GM12878 (cell line): Measurements from ENCODE around the gene KCNJ16. TPM values are rescaled to one million over a fixed set of nuclear protein-coding genes. Genes with fewer than 3 reads are reported as not detected.

Experiments used
- ATAC-seq: fragments of 200-7000 bp; cut with Tn5 transposase; 3 replicates; pipeline ENCODE4 v1.9.1; 2020; ENCODE audit warnings: mild to moderate bottlenecking, moderate library complexity
- BruUV-seq: library from RNA; stranded (reverse); fragments of 400-500 nt; replicated peaks from 2 replicates; lab custom pipeline; 2021; lab: Mats Ljungman, UMichigan
- CTCF ChIA-PET: fragments of 300-600 bp; sonication (Branson Sonifier 250); formaldehyde crosslinking; extraction: SDS; loops from one replicate; lab custom pipeline; 2021; ENCODE audit warnings: inconsistent platforms; lab: Yijun Ruan, JAX
- POLR2A ChIA-PET: fragments of 350-600 bp; formaldehyde crosslinking; extraction: SDS; loops from one replicate; lab custom pipeline; 2021; ENCODE audit warnings: inconsistent platforms; lab: Charles Lee
- RAD21 ChIA-PET: fragments of 300-600 bp; sonication (Branson Sonifier 250); formaldehyde crosslinking; loops from one replicate; lab custom pipeline; 2023; ENCODE audit warnings: antibody characterized with exemption; ENCODE audit not compliant: unreplicated experiment; lab: Charles Lee
- SMC1A ChIA-PET: fragments of 300-600 bp; sonication (Branson Sonifier 250); formaldehyde crosslinking; loops from one replicate; lab custom pipeline; 2023; ENCODE audit not compliant: unreplicated experiment, uncharacterized antibody; lab: Charles Lee
- DNase-seq: peaks from one replicate; pipeline ENCODE4 v3.0.0-alpha.2; 2011; ENCODE audit warnings: low read depth, low spot score
- FAIRE-seq: peaks from 3 replicates; lab custom pipeline; 2011; peaks lifted over from hg19 to GRCh38; lab: Jason Lieb, UNC
- H2AFZ ChIP-seq: 2 replicates; pipeline ENCODE4 v1.6.0; 2011; ENCODE audit warnings: low read depth, low read length, control low read depth; ENCODE audit not compliant: control insufficient read depth
- H3K27ac ChIP-seq: 2 replicates; pipeline ENCODE4 v1.5.1; 2011; ENCODE audit warnings: control low read depth; ENCODE audit not compliant: control insufficient read depth, insufficient read depth
- H3K27me3 ChIP-seq, 2 experiments: replicated peaks in 1 of 2; 2 replicates each; pipeline versions ENCODE4 v1.6.0 to v1.6.1; 2011; ENCODE audit warnings: low read length in 1 of 2; ENCODE audit not compliant: control insufficient read depth in 2 of 2, insufficient read depth in 2 of 2
- H3K36me3 ChIP-seq, 2 experiments: 2 replicates each; pipeline ENCODE4 v1.5.1; 2011; ENCODE audit warnings: low read length in 1 of 2; ENCODE audit not compliant: control insufficient read depth in 2 of 2, insufficient read depth in 2 of 2
- H3K4me1 ChIP-seq: 2 replicates; pipeline ENCODE4 v1.6.1; 2011; ENCODE audit warnings: mild to moderate bottlenecking, low read length, moderate library complexity, mixed read lengths; ENCODE audit not compliant: control insufficient read depth, insufficient read depth
- H3K4me2 ChIP-seq: 2 replicates; pipeline ENCODE4 v1.6.0; 2011; ENCODE audit warnings: control low read depth; ENCODE audit not compliant: control insufficient read depth, insufficient read depth
- H3K4me3 ChIP-seq: fragments of 200-600 bp; sonication (generic); 2 replicates; pipeline ENCODE4 v1.5.1; 2016
- H3K79me2 ChIP-seq: 2 replicates; pipeline ENCODE4 v1.6.0; 2011; ENCODE audit warnings: low read length; ENCODE audit not compliant: control insufficient read depth, insufficient read depth
- H3K9ac ChIP-seq: 2 replicates; pipeline ENCODE4 v1.8.0; 2011; ENCODE audit warnings: low read length, control low read depth, mixed read lengths; ENCODE audit not compliant: control insufficient read depth, insufficient read depth
- H3K9me3 ChIP-seq: replicated peaks from 3 replicates; pipeline ENCODE4 v1.5.1; 2011; ENCODE audit warnings: mild to moderate bottlenecking, low read length; ENCODE audit not compliant: control insufficient read depth, insufficient read depth
- H4K20me1 ChIP-seq: 2 replicates; pipeline ENCODE4 v1.6.0; 2011; ENCODE audit not compliant: control insufficient read depth, insufficient read depth
- BMI1 ChIP-seq: fragments of 450-650 bp; IDR thresholded peaks from 2 replicates; pipeline ENCODE4 v1.6.1; 2016; ENCODE audit warnings: mild to moderate bottlenecking, moderate library complexity, borderline replicate concordance
- CBX5 ChIP-seq: sonication (generic); IDR thresholded peaks from 2 replicates; pipeline ENCODE4 v1.6.1; 2016; ENCODE audit warnings: low read depth, moderate library complexity, mild to moderate bottlenecking, inconsistent platforms
- FOXK2 ChIP-seq: fragments of 450-650 bp; IDR thresholded peaks from 2 replicates; pipeline ENCODE4 v1.6.1; 2017; ENCODE audit warnings: mild to moderate bottlenecking, moderate library complexity
- GATAD2B ChIP-seq: fragments of 450-650 bp; conservative IDR thresholded peaks from 2 replicates; pipeline ENCODE4 v1.6.1; 2017; ENCODE audit warnings: low read depth, mild to moderate bottlenecking, moderate library complexity
- RELA ChIP-seq: fragments of 450-650 bp; IDR thresholded peaks from 2 replicates; pipeline ENCODE4 v1.8.0; 2014; ENCODE audit warnings: borderline replicate concordance; ENCODE audit not compliant: partially characterized antibody
- SRF ChIP-seq, 2 experiments: IDR thresholded peaks; 2 replicates each; pipeline ENCODE4 v1.6.1; 2011; ENCODE audit warnings: low read depth in 2 of 2, low read length in 2 of 2, mild to moderate bottlenecking in 1 of 2, moderate library complexity in 1 of 2
- ZBED1 ChIP-seq: IDR thresholded peaks from 2 replicates; pipeline ENCODE4 v1.6.1; 2016; ENCODE audit warnings: borderline replicate concordance
- ZNF274 ChIP-seq: IDR thresholded peaks from one replicate; pipeline ENCODE4 v1.8.0; 2011; ENCODE audit not compliant: insufficient read length, insufficient read depth
- in situ Hi-C: fragments of 300-500 bp; cut with MboI; formaldehyde crosslinking; loops from 9 replicates; pipeline ENCODE4 v1.14.3; 2018; ENCODE audit warnings: mixed read lengths
- intact Hi-C: fragments of 100-400 bp; cut with micrococcal nuclease; formaldehyde crosslinking; loops from one replicate; pipeline ENCODE4 v1.14.2; 2022; ENCODE audit not compliant: unreplicated experiment
- polyA plus RNA-seq, 11 experiments: library from polyadenylated mRNA; depleted of rRNA in 4 of 11; unstranded in 6 of 11; stranded (reverse) in 5 of 11; fragments of >200 nt; fragmentation: Nextera tagmentation in 4 of 11; fragmentation: Illumina TruSeq in 1 of 11; extraction: Ambion mirVana in 4 of 11; extraction: Trizol in 1 of 11; gene quantifications; 1 replicate in 1 of 11; 2 replicates in 10 of 11; pipeline versions ENCODE4 v1.2.1 to v1.2.3, GENCODE V29; 2011 to 2016; ENCODE audit warnings: inconsistent platforms in 2 of 11, missing spikeins in 2 of 11, low read depth in 1 of 11
- total RNA-seq, 4 experiments: library from RNA; depleted of rRNA in 3 of 4; stranded (reverse); fragments of >200 nt in 3 of 4; fragmentation: Illumina TruSeq in 1 of 4; extraction: Trizol in 1 of 4; gene quantifications; 2 replicates each; pipeline versions ENCODE4 v1.2.1 to v1.2.3, GENCODE V29; 2013 to 2021
- TF ChIP-seq, protein P1 (sequence below): fragments of 150-350 bp; IDR thresholded peaks from 2 replicates; pipeline ENCODE4 v1.6.1; 2014; ENCODE audit warnings: mild to moderate bottlenecking, low read depth, low read length
- TF ChIP-seq, protein P2 (sequence below): fragments of 450-650 bp; IDR thresholded peaks from 2 replicates; pipeline ENCODE4 v1.6.1; 2017; ENCODE audit warnings: mild to moderate bottlenecking, moderate library complexity
- TF ChIP-seq, protein P3 (sequence below): fragments of 450-650 bp; IDR thresholded peaks from 2 replicates; pipeline ENCODE4 v1.6.1; 2018; ENCODE audit warnings: mild to moderate bottlenecking, low read depth, moderate library complexity; ENCODE audit not compliant: partially characterized antibody

The KCNJ16 gene
- total and polyA plus RNA-seq, 10 of the 15 experiments (the other 5 are each of a cell fraction or from before 2014, with no cell fraction given) = 0.08 to 0.24 (median 0.20) TPM; not detected in 7

DNA sequence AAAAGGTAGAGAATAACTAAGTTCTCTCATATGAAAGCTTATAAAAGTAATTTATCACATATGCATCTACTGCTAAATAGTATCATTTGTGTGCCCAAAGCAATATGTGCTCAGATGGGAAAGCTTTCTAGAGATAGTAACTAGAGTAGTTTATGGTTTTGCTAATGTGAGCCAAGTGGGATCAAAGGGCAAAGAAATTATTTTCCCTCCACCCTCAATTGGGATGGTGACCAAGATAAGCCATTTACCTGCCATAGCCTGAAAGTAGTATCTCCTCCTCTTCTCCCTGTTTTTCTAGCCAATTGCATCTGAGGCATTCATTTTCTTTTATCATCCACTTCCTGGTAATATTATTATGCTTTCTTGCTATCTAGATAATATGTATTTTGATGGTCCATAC is 41.9 kb upstream of the KCNJ16 start:
- Histone ChIP-seq H2AFZ (no peak overlapping the region), H3K4me2 (no peak overlapping the region), H3K27ac (no peak overlapping the region), H3K4me1 (no peaks in the 10 kb centered on the region), H3K27me3 (no peaks in the 10 kb centered on the region), H3K36me3 (no peaks in the 10 kb centered on the region), H3K9me3 (no peaks in the 10 kb centered on the region), H3K9ac (no peak overlapping the region), H3K4me3 (no peak overlapping the region), H3K79me2 (no peaks in the 10 kb centered on the region), H4K20me1 (no peaks in the 10 kb centered on the region)
- ChIA-PET CTCF (interaction anchor here (0.6 kb wide), 1 partner anchor 508 kb away, joined by 3 read pairs; no protein-coding TSS in a partner anchor), SMC1A (no interaction called here), POLR2A (no interaction called here), RAD21 (no interaction called here)
- FAIRE-seq = no peak
- no peak for DNase-seq
- in situ Hi-C loops = no loop called here
- BruUV-seq = no TSS peak
- TF ChIP-seq ZNF274 = no peak
- TF ChIP-seq, protein P1, sequence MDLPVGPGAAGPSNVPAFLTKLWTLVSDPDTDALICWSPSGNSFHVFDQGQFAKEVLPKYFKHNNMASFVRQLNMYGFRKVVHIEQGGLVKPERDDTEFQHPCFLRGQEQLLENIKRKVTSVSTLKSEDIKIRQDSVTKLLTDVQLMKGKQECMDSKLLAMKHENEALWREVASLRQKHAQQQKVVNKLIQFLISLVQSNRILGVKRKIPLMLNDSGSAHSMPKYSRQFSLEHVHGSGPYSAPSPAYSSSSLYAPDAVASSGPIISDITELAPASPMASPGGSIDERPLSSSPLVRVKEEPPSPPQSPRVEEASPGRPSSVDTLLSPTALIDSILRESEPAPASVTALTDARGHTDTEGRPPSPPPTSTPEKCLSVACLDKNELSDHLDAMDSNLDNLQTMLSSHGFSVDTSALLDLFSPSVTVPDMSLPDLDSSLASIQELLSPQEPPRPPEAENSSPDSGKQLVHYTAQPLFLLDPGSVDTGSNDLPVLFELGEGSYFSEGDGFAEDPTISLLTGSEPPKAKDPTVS = no peak
- no peak for TF ChIP-seq BMI1
- TF ChIP-seq, protein P2, sequence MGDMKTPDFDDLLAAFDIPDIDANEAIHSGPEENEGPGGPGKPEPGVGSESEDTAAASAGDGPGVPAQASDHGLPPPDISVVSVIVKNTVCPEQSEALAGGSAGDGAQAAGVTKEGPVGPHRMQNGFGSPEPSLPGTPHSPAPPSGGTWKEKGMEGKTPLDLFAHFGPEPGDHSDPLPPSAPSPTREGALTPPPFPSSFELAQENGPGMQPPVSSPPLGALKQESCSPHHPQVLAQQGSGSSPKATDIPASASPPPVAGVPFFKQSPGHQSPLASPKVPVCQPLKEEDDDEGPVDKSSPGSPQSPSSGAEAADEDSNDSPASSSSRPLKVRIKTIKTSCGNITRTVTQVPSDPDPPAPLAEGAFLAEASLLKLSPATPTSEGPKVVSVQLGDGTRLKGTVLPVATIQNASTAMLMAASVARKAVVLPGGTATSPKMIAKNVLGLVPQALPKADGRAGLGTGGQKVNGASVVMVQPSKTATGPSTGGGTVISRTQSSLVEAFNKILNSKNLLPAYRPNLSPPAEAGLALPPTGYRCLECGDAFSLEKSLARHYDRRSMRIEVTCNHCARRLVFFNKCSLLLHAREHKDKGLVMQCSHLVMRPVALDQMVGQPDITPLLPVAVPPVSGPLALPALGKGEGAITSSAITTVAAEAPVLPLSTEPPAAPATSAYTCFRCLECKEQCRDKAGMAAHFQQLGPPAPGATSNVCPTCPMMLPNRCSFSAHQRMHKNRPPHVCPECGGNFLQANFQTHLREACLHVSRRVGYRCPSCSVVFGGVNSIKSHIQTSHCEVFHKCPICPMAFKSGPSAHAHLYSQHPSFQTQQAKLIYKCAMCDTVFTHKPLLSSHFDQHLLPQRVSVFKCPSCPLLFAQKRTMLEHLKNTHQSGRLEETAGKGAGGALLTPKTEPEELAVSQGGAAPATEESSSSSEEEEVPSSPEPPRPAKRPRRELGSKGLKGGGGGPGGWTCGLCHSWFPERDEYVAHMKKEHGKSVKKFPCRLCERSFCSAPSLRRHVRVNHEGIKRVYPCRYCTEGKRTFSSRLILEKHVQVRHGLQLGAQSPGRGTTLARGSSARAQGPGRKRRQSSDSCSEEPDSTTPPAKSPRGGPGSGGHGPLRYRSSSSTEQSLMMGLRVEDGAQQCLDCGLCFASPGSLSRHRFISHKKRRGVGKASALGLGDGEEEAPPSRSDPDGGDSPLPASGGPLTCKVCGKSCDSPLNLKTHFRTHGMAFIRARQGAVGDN = no peak
- TF ChIP-seq GATAD2B = no peak
- no peak for TF ChIP-seq CBX5
- TF ChIP-seq ZBED1 = no peak
- TF ChIP-seq FOXK2 = no peak
- TF ChIP-seq SRF (IDR thresholded peaks at IDR 0.05; ENCODE audit: low read depth in 2 of 2, low read length in 2 of 2) = no peak
- TF ChIP-seq RELA = no peak
- TF ChIP-seq, protein P3, sequence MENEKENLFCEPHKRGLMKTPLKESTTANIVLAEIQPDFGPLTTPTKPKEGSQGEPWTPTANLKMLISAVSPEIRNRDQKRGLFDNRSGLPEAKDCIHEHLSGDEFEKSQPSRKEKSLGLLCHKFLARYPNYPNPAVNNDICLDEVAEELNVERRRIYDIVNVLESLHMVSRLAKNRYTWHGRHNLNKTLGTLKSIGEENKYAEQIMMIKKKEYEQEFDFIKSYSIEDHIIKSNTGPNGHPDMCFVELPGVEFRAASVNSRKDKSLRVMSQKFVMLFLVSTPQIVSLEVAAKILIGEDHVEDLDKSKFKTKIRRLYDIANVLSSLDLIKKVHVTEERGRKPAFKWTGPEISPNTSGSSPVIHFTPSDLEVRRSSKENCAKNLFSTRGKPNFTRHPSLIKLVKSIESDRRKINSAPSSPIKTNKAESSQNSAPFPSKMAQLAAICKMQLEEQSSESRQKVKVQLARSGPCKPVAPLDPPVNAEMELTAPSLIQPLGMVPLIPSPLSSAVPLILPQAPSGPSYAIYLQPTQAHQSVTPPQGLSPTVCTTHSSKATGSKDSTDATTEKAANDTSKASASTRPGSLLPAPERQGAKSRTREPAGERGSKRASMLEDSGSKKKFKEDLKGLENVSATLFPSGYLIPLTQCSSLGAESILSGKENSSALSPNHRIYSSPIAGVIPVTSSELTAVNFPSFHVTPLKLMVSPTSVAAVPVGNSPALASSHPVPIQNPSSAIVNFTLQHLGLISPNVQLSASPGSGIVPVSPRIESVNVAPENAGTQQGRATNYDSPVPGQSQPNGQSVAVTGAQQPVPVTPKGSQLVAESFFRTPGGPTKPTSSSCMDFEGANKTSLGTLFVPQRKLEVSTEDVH = no peak
- ATAC-seq = no peak
- intact Hi-C loops = no loop called here
